Endothelial cell of umbilical vein (primary cell): ENCODE data around the gene RAB10. TPM values are rescaled to one million over a fixed set of nuclear protein-coding genes. Genes with fewer than 3 reads are reported as not detected.
A peak's percentile ranks its signal among the peaks of the same experiment; 100 is the strongest.

Source experiments
- Bru-seq: library from RNA; stranded (reverse); fragments of 400-500 nt; gene quantifications from one replicate; lab custom pipeline; 2021; lab: Mats Ljungman, UMichigan
- BruChase-seq, 2 experiments: library from RNA; stranded (reverse); fragments of 400-500 nt; gene quantifications; one replicate each; lab custom pipeline; 2021; lab: Mats Ljungman, UMichigan
- BruUV-seq: library from RNA; stranded (reverse); fragments of 400-500 nt; replicated peaks from 2 replicates; lab custom pipeline; 2021; lab: Mats Ljungman, UMichigan
- CTCF ChIA-PET: fragments of 300-600, 350-600 bp; sonication (Branson Sonifier 250); formaldehyde crosslinking; loops from one replicate; lab custom pipeline; 2021; ENCODE audit warnings: antibody characterized with exemption, inconsistent platforms; lab: Charles Lee
- POLR2A ChIA-PET: fragments of 300-600, 350-600 bp; sonication (Branson Sonifier 250); formaldehyde crosslinking; loops from one replicate; lab custom pipeline; 2021; ENCODE audit warnings: antibody characterized with exemption, inconsistent platforms; lab: Charles Lee
- DNase-seq: peaks from one replicate; pipeline ENCODE4 v3.0.0-alpha.2; 2011; ENCODE audit warnings: low read depth, low spot score
- FAIRE-seq: peaks from 2 replicates; lab custom pipeline; 2011; peaks lifted over from hg19 to GRCh38; lab: Jason Lieb, UNC
- H2AFZ ChIP-seq: 2 replicates; pipeline ENCODE4 v1.6.0; 2012; ENCODE audit warnings: low read depth, low read length, control low read depth, inconsistent platforms
- H3K27ac ChIP-seq: 2 replicates; pipeline ENCODE4 v1.5.1; 2011; ENCODE audit warnings: low read depth, mild to moderate bottlenecking, control low read depth, low read length, moderate library complexity; ENCODE audit not compliant: insufficient read depth
- H3K27me3 ChIP-seq, 2 experiments: 2 replicates each; pipeline versions ENCODE4 v1.6.0 to v1.6.1; 2011; ENCODE audit warnings: low read length in 2 of 2, mixed read lengths in 1 of 2; ENCODE audit not compliant: control insufficient read depth in 2 of 2, insufficient read depth in 2 of 2
- H3K36me3 ChIP-seq, 2 experiments: 2 replicates in 1 of 2; 3 replicates in 1 of 2; pipeline ENCODE4 v1.5.1; 2011; ENCODE audit warnings: low read length in 2 of 2, mild to moderate bottlenecking in 1 of 2, moderate library complexity in 1 of 2; ENCODE audit not compliant: control insufficient read depth in 2 of 2, insufficient read depth in 2 of 2; ENCODE audit errors: extremely low read depth in 1 of 2
- H3K4me1 ChIP-seq: 3 replicates; pipeline ENCODE4 v1.5.1; 2011; ENCODE audit warnings: mild to moderate bottlenecking, low read length; ENCODE audit not compliant: control insufficient read depth, insufficient read depth; ENCODE audit errors: extremely low read depth
- H3K4me2 ChIP-seq: 2 replicates; pipeline ENCODE4 v1.6.1; 2011; ENCODE audit warnings: low read length, control low read depth, mixed read lengths; ENCODE audit not compliant: insufficient read depth
- H3K4me3 ChIP-seq, 3 experiments: fragments of 200-600 bp in 1 of 3; sonication (generic), shearing (Covaris generic) in 1 of 3; replicated peaks in 1 of 3; 2 replicates each; pipeline ENCODE4 v1.5.1; 2011 to 2016; ENCODE audit warnings: control low read depth in 3 of 3, low read length in 3 of 3, mild to moderate bottlenecking in 2 of 3, inconsistent platforms in 1 of 3, low read depth in 1 of 3, moderate library complexity in 1 of 3; ENCODE audit not compliant: insufficient read depth in 1 of 3
- H3K79me2 ChIP-seq: 2 replicates; pipeline ENCODE4 v1.6.0; 2012; ENCODE audit warnings: low read length, inconsistent platforms; ENCODE audit not compliant: control insufficient read depth, insufficient read depth
- H3K9ac ChIP-seq: replicated peaks from 2 replicates; pipeline ENCODE3; 2011; ENCODE audit warnings: low read length, control low read depth; ENCODE audit not compliant: insufficient read depth; ENCODE audit errors: extremely low read depth
- H3K9me1 ChIP-seq: replicated peaks from 3 replicates; pipeline ENCODE4 v1.6.0; 2011; ENCODE audit warnings: mild to moderate bottlenecking, low read length; ENCODE audit not compliant: control insufficient read depth, insufficient read depth; ENCODE audit errors: extremely low read depth
- H3K9me3 ChIP-seq: replicated peaks from 2 replicates; pipeline ENCODE4 v1.5.1; 2012; ENCODE audit warnings: low read length, inconsistent platforms; ENCODE audit not compliant: control insufficient read depth, insufficient read depth
- H4K20me1 ChIP-seq: replicated peaks from 2 replicates; pipeline ENCODE3; 2011; ENCODE audit warnings: mild to moderate bottlenecking, low read length; ENCODE audit not compliant: control insufficient read depth, insufficient read depth; ENCODE audit errors: extremely low read depth
- FOS ChIP-seq: IDR thresholded peaks from 2 replicates; pipeline ENCODE4 v1.6.1; 2011; ENCODE audit warnings: mild to moderate bottlenecking, low read length, moderate library complexity, borderline replicate concordance; ENCODE audit not compliant: insufficient read depth
- GATA2 ChIP-seq: IDR thresholded peaks from 2 replicates; pipeline ENCODE4 v1.7.0; 2011; ENCODE audit warnings: low read depth, mild to moderate bottlenecking, moderate library complexity, mixed read lengths, low read length; ENCODE audit not compliant: insufficient read length, insufficient read depth
- JUN ChIP-seq: IDR thresholded peaks from 2 replicates; pipeline ENCODE4 v1.6.1; 2011; ENCODE audit warnings: borderline replicate concordance, low read depth; ENCODE audit not compliant: insufficient read length, insufficient read depth
- MYC ChIP-seq: IDR thresholded peaks from one replicate; pipeline ENCODE4 v1.6.1; 2011; ENCODE audit warnings: mild to moderate bottlenecking, low read depth, low read length
- POLR2A ChIP-seq: IDR thresholded peaks from 2 replicates; pipeline ENCODE4 v1.6.1; 2012; ENCODE audit warnings: low read depth, mild to moderate bottlenecking, control low read depth, low read length
- POLR2AphosphoS5 ChIP-seq: IDR thresholded peaks from 2 replicates; pipeline ENCODE4 v1.6.1; 2012; ENCODE audit warnings: low read depth, mild to moderate bottlenecking, control low read depth, low read length, moderate library complexity; ENCODE audit not compliant: insufficient read depth
- dilution Hi-C: fragments of 300-500 bp; cut with MboI; formaldehyde crosslinking; loops from one replicate; pipeline ENCODE4 v1.15.0; 2019; ENCODE audit warnings: low sequenced_read_pairs; ENCODE audit not compliant: extremely low pct_ligation_motif_present
- intact Hi-C: fragments of 100-400 bp; cut with micrococcal nuclease; formaldehyde crosslinking; loops from one replicate; pipeline ENCODE4 v1.10.0; 2022
- long read RNA-seq: library from polyadenylated mRNA; stranded (forward); transcript quantifications from one replicate; pipeline ENCODE4 v2.0.0, GENCODE V29; 2021
- polyA minus RNA-seq, 3 experiments: library from RNA; depleted of rRNA, polyadenylated mRNA; stranded (reverse); fragments of >200 nt; gene quantifications; 1 replicate in 1 of 3; 2 replicates in 2 of 3; pipeline ENCODE4 v1.2.3, GENCODE V29; 2011
- polyA plus RNA-seq, 4 experiments: library from polyadenylated mRNA; depleted of rRNA in 3 of 4; stranded (reverse) in 3 of 4; unstranded in 1 of 4; fragments of >200 nt; gene quantifications; 2 replicates each; pipeline versions ENCODE4 v1.2.1 to v1.2.3, GENCODE V29; 2011 to 2012; ENCODE audit warnings: missing spikeins in 1 of 4
- total RNA-seq: library from RNA; stranded (reverse); gene quantifications from 2 replicates; pipeline ENCODE4 v1.2.3, GENCODE V29; 2021
- TF ChIP-seq, protein P1 (sequence below): IDR thresholded peaks from 2 replicates; pipeline ENCODE4 v1.6.1; 2011; ENCODE audit not compliant: insufficient read depth, insufficient read length
- TF ChIP-seq, protein P2 (sequence below), 2 donors: IDR thresholded peaks; 1 replicate in 1 of 2; 2 replicates in 1 of 2; pipeline ENCODE4 v1.5.1; 2011; ENCODE audit warnings: low read length in 2 of 2, mild to moderate bottlenecking in 2 of 2, moderate library complexity in 2 of 2, control low read depth in 1 of 2, inconsistent platforms in 1 of 2, low read depth in 1 of 2; ENCODE audit not compliant: insufficient read depth in 1 of 2; ENCODE audit errors: extremely low read depth in 1 of 2

The RAB10 gene
- total RNA-seq (104 and 105 TPM in 2 replicates), polyA plus RNA-seq (37.2 and 45.1 TPM in 2 replicates), polyA minus RNA-seq (37.7 and 47.7 TPM in 2 replicates), Bru-seq, nascent RNA (percentile 90 among the genes with signal in this experiment), BruChase-seq, experiment 1, labeled RNA remaining after a 6-hour chase (percentile 92 among the genes with signal in this experiment), BruChase-seq, experiment 2, labeled RNA remaining after a 2-hour chase (percentile 87 among the genes with signal in this experiment)
- polyA plus RNA-seq (2011; cell fraction: cytosol; rRNA removed), result 48.8 and 57.1 TPM in 2 replicates
- polyA plus RNA-seq (2011; cell fraction: nucleus; rRNA removed), result 28.3 and 47.0 TPM in 2 replicates
- 116 and 132 TPM in 2 replicates for polyA plus RNA-seq (2012)
- polyA minus RNA-seq (2011; cell fraction: cytosol; rRNA and poly(A)+ RNA removed), result 91.3 TPM
- 32.4 and 40.7 TPM in 2 replicates for polyA minus RNA-seq (2011; cell fraction: nucleus; rRNA and poly(A)+ RNA removed)
- long read RNA-seq, transcript RAB10-201 (6 exons, 3,535 nt), result major isoform, 299 of 332 reads
- long read RNA-seq, partial matches to known transcripts, result 6 of 332 reads
- long read RNA-seq, other reads (novel, unspliced or antisense), result 26 of 332 reads

- H4K20me1 ChIP-seq, result peaks cover 2% of the 10 kb centered on the region
- TF ChIP-seq, protein P1, sequence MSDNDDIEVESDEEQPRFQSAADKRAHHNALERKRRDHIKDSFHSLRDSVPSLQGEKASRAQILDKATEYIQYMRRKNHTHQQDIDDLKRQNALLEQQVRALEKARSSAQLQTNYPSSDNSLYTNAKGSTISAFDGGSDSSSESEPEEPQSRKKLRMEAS, result peak; percentile 46
- TF ChIP-seq POLR2A, result peak; percentile 94
- TF ChIP-seq, protein P2, sequence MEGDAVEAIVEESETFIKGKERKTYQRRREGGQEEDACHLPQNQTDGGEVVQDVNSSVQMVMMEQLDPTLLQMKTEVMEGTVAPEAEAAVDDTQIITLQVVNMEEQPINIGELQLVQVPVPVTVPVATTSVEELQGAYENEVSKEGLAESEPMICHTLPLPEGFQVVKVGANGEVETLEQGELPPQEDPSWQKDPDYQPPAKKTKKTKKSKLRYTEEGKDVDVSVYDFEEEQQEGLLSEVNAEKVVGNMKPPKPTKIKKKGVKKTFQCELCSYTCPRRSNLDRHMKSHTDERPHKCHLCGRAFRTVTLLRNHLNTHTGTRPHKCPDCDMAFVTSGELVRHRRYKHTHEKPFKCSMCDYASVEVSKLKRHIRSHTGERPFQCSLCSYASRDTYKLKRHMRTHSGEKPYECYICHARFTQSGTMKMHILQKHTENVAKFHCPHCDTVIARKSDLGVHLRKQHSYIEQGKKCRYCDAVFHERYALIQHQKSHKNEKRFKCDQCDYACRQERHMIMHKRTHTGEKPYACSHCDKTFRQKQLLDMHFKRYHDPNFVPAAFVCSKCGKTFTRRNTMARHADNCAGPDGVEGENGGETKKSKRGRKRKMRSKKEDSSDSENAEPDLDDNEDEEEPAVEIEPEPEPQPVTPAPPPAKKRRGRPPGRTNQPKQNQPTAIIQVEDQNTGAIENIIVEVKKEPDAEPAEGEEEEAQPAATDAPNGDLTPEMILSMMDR (IDR thresholded peaks at IDR 0.05; ENCODE audit: extremely low read depth in 1 of 2, insufficient read depth in 1 of 2, low read depth in 1 of 2, low read length in 2 of 2), result no peak
- TF ChIP-seq JUN, result no peak
- TF ChIP-seq POLR2AphosphoS5, result peak; percentile 91
- no peak for TF ChIP-seq GATA2
- TF ChIP-seq MYC, result no peak
- TF ChIP-seq FOS, result no peak
- H3K9me3 ChIP-seq, result no peaks in the 10 kb centered on the region
- DNase-seq (peak; percentile 100), FAIRE-seq (peak; percentile 93)
- H3K9me1 ChIP-seq, result no peaks in the 10 kb centered on the region
- peak within 1 kb of the TSS; percentile 90 to 97 (median 92) for H3K4me3 ChIP-seq
- H3K27me3 ChIP-seq, result no peaks in the 10 kb centered on the region
- ChIA-PET POLR2A (interaction anchor here (0.6 to 1.1 kb wide), 7 partner anchors 13 to 62 kb away, joined by 3 to 5 read pairs (median 4); no protein-coding TSS in a partner anchor), CTCF (interaction anchor here (0.7 to 5.3 kb wide), 16 partner anchors 9 to 151 kb away, joined by 3 to 36 read pairs (median 5); no protein-coding TSS in a partner anchor)
- H3K36me3 ChIP-seq, result no peaks in the 10 kb centered on the region
- H3K9ac ChIP-seq, result peak within 1 kb of the TSS; percentile 79
- peaks cover 51% of the 10 kb centered on the region for H3K79me2 ChIP-seq
- no TSS peak for BruUV-seq
- dilution Hi-C loops, result no loop called here
- H3K4me1 ChIP-seq, result peaks cover 11% of the 10 kb centered on the region
- intact Hi-C loops, result loop anchor here (1.0 to 10.0 kb wide), 3 partner anchors 37 to 159 kb away; partner anchors contain the start of gene ASXL2
- H3K27ac ChIP-seq, result peak within 1 kb of the TSS; percentile 72
- H2AFZ ChIP-seq, result peak within 1 kb of the TSS; percentile 99
- peak within 1 kb of the TSS; percentile 98 for H3K4me2 ChIP-seq
Observed at GRCh38 chr2:26033818-26034636, at the start of gene RAB10. Gene RAB10 (plus strand): TSS chr2:26034084. CDS start chr2:26034609, 525 bp downstream.
